Nephron (organoid): ENCODE data around the gene SPATA46.

ENCODE experiments used
- H3K27ac Mint-ChIP-seq, 3 experiments: 2 replicates each; pipeline ENCODE4 v1.8.0; 2020; ENCODE audit warnings: mixed read lengths in 3 of 3, mild to moderate bottlenecking in 2 of 3, moderate library complexity in 1 of 3
- H3K27me3 Mint-ChIP-seq: 2 replicates; pipeline ENCODE4 v1.8.0; 2021; ENCODE audit warnings: low read depth, mild to moderate bottlenecking, moderate library complexity, mixed read lengths
- H3K36me3 Mint-ChIP-seq: 2 replicates; pipeline ENCODE4 v1.8.0; 2020; ENCODE audit warnings: low read depth, mixed read lengths
- H3K4me1 Mint-ChIP-seq: 2 replicates; pipeline ENCODE4 v1.8.0; 2020; ENCODE audit warnings: mixed read lengths
- H3K4me3 Mint-ChIP-seq, 3 experiments: 2 replicates each; pipeline ENCODE4 v1.8.0; 2020; ENCODE audit warnings: mild to moderate bottlenecking in 3 of 3, mixed read lengths in 3 of 3, moderate library complexity in 2 of 3
- H3K9me3 Mint-ChIP-seq: 2 replicates; pipeline ENCODE4 v1.8.0; 2020; ENCODE audit warnings: mixed read lengths
- TF ChIP-seq, protein P1 (sequence below), 3 experiments: fragments of 200-600 bp; sonication (generic); IDR thresholded peaks; one replicate each; pipeline ENCODE4 v1.5.0; 2021; ENCODE audit warnings: antibody characterized with exemption in 3 of 3; ENCODE audit not compliant: unreplicated experiment in 3 of 3

The SPATA46 gene

DNA sequence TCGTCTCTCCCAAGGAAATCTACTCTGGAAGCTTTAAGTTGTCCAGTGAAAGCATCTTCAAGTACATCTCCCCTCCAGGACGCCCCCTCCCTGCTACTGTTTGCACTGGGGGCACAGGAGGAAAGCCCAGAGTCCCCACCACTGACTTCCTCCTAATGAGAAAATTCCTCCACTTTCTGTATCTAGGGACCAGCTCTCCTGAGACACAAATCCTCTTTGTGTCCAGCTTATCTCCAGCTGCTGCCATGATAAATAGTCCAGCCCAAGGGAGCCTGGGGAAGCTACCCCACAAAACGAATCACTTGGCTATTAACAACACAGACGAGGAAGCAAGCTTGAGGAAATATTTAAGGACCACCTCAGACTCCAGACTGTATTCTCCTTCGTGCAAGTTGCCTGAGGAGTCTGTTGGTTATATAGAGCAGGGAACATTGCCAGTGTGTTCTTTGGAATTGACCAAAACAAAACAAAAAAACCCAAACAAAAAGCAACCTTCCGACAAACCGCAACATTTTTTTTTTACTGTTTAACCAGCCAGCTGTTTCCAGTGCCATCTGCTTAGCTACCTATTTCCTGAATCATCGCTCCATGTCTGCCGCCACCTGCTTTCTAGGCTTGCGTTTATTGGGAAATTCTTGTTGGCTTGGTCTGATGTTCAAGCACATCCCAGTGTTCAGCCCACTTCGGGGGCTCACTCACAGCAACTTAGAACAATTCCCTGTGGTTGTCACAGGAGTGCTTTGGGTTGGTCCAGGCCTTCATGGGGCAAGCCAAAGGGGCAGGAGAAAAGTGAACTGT, 12.6 kb upstream of the SPATA46 start:
- H3K4me1 Mint-ChIP-seq = peaks cover 43% of the 10 kb centered on the region
- H3K36me3 Mint-ChIP-seq = no peaks in the 10 kb centered on the region
- peak overlapping the region; percentile 68 to 93 (median 76) for H3K27ac Mint-ChIP-seq
- H3K27me3 Mint-ChIP-seq = no peaks in the 10 kb centered on the region
- no peaks in the 10 kb centered on the region for H3K9me3 Mint-ChIP-seq
- TF ChIP-seq, protein P1, sequence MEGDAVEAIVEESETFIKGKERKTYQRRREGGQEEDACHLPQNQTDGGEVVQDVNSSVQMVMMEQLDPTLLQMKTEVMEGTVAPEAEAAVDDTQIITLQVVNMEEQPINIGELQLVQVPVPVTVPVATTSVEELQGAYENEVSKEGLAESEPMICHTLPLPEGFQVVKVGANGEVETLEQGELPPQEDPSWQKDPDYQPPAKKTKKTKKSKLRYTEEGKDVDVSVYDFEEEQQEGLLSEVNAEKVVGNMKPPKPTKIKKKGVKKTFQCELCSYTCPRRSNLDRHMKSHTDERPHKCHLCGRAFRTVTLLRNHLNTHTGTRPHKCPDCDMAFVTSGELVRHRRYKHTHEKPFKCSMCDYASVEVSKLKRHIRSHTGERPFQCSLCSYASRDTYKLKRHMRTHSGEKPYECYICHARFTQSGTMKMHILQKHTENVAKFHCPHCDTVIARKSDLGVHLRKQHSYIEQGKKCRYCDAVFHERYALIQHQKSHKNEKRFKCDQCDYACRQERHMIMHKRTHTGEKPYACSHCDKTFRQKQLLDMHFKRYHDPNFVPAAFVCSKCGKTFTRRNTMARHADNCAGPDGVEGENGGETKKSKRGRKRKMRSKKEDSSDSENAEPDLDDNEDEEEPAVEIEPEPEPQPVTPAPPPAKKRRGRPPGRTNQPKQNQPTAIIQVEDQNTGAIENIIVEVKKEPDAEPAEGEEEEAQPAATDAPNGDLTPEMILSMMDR (IDR thresholded peaks at IDR 0.05; ENCODE audit: unreplicated experiment in 3 of 3) = no peak
- no peak overlapping the region for H3K4me3 Mint-ChIP-seq

DNA sequence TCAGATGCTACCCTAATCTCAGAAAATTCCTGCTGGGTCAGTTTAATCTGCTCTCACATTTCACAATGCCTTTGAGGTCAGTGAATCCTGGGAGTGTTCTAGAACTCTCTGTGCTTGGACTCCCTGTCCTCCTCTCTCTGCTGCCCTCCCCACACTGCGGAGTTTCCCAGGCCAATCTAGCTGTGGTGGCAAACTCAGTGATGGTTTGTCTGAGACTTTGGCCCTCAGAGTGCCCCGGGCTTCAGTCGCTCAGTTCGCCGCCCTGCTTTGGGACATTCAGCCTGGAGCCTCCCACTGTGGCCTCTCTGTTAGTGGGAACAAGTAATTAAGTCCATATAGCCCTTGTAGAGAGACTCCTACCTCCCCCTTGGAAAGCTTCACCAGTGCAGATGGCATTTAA, 12.0 kb upstream of the SPATA46 start:
- Mint-ChIP-seq H3K36me3 (peaks cover 2% of the 10 kb centered on the region), H3K4me1 (peaks cover 43% of the 10 kb centered on the region), H3K27me3 (no peaks in the 10 kb centered on the region), H3K9me3 (no peaks in the 10 kb centered on the region), H3K4me3 (no peak overlapping the region), H3K27ac (peak overlapping the region; percentile 68 to 93 (median 76))
- TF ChIP-seq, protein P1 (IDR thresholded peaks at IDR 0.05; ENCODE audit: unreplicated experiment in 3 of 3) = no peak

DNA sequence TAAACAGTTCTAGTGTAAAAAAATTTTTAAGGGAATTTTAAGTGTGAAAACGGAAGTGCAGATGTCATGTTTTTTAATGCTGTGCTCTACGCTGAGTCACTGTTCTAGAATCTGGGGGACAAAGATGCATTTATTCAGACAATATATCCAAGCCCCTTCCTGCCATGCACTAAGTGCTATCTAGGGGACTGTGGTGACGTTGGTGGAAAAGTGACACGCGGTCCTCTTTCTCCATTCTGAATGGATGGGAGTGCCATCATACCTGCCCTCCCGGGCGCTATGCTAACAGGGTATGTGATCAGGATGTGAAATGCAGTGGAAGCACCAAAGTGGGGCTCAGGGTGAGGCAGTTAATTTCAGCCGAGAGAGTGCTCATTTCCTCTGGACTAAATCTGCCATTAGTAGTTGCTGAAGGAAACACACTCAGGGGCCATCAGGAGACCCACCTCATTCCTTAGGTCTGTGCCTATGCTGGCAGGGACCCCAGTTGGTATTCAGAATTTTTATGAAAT, 11.5 kb upstream of the SPATA46 start:
- Mint-ChIP-seq H3K27me3 (no peaks in the 10 kb centered on the region), H3K27ac (peak overlapping the region; percentile 68 to 96 (median 82)), H3K4me3 (no peak overlapping the region), H3K9me3 (no peaks in the 10 kb centered on the region), H3K36me3 (peaks cover 4% of the 10 kb centered on the region), H3K4me1 (peaks cover 43% of the 10 kb centered on the region)
- TF ChIP-seq, protein P1 (IDR thresholded peaks at IDR 0.05; ENCODE audit: unreplicated experiment in 3 of 3) = no peak

DNA sequence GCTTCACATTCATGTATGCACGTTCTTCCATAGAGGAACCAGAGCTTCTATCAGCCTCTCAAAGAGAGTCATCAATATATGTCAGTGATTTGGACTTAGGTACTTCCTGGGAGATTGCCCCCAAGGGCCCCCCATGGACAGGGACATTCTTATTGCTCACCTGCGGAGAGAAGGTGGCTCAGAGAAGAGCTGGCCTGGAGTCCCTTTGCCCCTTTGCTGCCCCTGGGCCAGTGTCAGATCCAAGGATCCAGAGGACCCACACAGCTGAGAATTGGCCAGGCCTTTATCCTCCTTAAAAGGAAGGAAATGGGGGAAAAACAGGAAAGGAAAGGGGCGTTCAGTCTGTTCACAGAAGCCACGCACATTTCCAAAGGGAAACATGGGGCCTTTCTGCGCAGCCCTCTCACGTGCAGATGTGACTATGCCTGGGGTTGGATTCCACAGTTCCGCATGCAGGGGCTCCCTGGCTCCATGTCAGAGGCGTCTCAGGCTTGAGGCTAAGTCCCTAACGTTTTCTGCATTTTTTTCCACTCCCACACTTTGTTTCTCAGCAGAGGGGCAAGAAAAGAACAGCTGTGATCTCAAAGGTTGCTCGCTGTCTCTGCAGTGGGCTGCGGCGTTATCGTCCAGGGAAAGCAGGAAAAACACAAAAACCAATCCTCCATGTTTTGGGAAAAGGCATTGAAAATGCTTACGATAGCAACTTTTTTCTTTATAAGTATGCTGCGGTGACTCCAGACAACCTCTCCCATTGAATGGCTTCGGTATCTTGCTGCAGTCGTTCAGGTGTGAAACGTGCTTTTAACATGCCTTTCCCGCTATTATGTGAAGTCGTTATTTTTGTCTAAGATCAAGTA, 10.8 kb upstream of the SPATA46 start:
- Mint-ChIP-seq H3K9me3 (no peaks in the 10 kb centered on the region), H3K4me1 (peaks cover 43% of the 10 kb centered on the region), H3K4me3 (no peak overlapping the region), H3K27me3 (no peaks in the 10 kb centered on the region), H3K36me3 (peaks cover 4% of the 10 kb centered on the region), H3K27ac (peak overlapping the region; percentile 45 to 96 (median 82))
- TF ChIP-seq, protein P1 (IDR thresholded peaks at IDR 0.05; ENCODE audit: unreplicated experiment in 3 of 3) = no peak

DNA sequence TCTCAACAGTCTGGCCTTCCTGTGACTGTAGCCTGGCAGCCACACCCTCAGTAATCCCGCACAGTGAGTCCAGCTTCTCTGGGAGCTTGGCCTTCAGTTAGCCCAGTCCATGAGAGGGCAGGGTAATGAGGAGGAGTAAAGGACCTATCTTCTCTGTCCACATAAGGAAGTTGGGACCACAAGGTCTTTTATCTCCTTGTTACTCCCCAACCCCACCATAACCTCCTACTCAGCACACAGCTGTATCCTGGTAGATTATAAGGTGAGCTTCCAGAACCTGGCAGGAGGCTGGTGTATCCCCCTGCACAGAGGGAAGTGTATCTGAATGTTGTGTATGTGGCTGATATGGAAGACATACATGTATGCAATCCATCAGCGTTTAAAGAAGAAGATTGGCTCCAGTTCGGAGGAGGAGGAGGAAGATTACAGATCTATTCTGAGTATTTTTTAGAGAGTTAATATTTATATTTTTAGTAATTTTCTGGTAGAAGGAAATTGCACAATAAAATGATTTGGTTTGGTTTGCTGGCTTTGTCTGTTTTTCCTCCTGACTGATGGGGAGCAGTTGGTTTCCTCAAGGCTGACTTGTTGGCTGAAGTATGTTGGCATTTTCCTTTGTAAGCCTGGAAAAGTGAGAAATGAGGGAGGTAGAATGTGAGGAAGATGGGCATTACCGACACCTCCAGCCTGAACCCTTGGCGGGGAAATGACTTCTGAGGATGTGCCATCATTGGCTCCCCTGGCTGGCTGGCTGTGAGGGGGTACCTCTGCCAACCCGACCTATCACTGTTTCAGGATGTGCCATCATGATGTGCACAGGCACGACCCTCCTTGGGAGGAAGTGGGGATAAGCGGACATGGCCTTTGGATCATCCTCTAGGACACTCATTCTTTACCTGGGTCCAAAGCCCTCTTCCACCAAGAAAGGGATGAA, 9.9 kb upstream of the SPATA46 start:
- Mint-ChIP-seq H3K9me3 (no peaks in the 10 kb centered on the region), H3K27me3 (no peaks in the 10 kb centered on the region), H3K36me3 (peaks cover 4% of the 10 kb centered on the region), H3K4me1 (peaks cover 38% of the 10 kb centered on the region), H3K27ac (peak overlapping the region in 2 of 3 experiments; percentile 82 to 96), H3K4me3 (no peak overlapping the region)
- TF ChIP-seq, protein P1 (IDR thresholded peaks at IDR 0.05; ENCODE audit: unreplicated experiment in 3 of 3) = no peak
